ENCODE data around the gene PKDCC. TPM values are rescaled to one million over a fixed set of nuclear protein-coding genes. Genes with fewer than 3 reads are reported as not detected.

The PKDCC gene
- total and polyA plus RNA-seq, 2 donors, result 172 to 247 TPM

- 63% methylated on average over 16 of the region's 16 CpGs for WGBS
- H3K4me1 ChIP-seq (ENCODE audit: insufficient read depth), result no peaks in the 10 kb centered on the region
- no peaks in the 10 kb centered on the region for H3K36me3 ChIP-seq (ENCODE audit: insufficient read depth)
- H3K27ac ChIP-seq (ENCODE audit: low read depth), result no peak overlapping the region
- no peak overlapping the region for H3K4me3 ChIP-seq (ENCODE audit: low read depth, low read length)
- DNase-seq (ENCODE audit: extremely low spot score), result no peak
These were observed 41.6 kb downstream of the PKDCC start for GRCh38 chr2:42089340-42089925.

- Histone ChIP-seq H3K27ac (ENCODE audit: low read depth) (no peak overlapping the region), H3K36me3 (ENCODE audit: insufficient read depth) (no peaks in the 10 kb centered on the region), H3K4me3 (ENCODE audit: low read depth, low read length) (no peak overlapping the region), H3K4me1 (ENCODE audit: insufficient read depth) (no peaks in the 10 kb centered on the region)
- DNase-seq (ENCODE audit: extremely low spot score), result no peak
- 97% methylated on average over 5 of the region's 5 CpGs for WGBS
These were observed 42.4 kb downstream of the PKDCC start for GRCh38 chr2:42090216-42090615.

GRCh38 chr2:42091671-42092070 is 43.9 kb downstream of the PKDCC start:
- no peak overlapping the region for H3K4me3 ChIP-seq (ENCODE audit: low read depth, low read length)
- DNase-seq (ENCODE audit: extremely low spot score), result no peak
- WGBS, result 71% methylated on average over 3 of the region's 3 CpGs
- no peaks in the 10 kb centered on the region for H3K4me1 ChIP-seq (ENCODE audit: insufficient read depth)
- H3K36me3 ChIP-seq (ENCODE audit: insufficient read depth), result no peaks in the 10 kb centered on the region
- H3K27ac ChIP-seq (ENCODE audit: low read depth), result no peak overlapping the region

- Histone ChIP-seq H3K36me3 (ENCODE audit: insufficient read depth) (no peaks in the 10 kb centered on the region), H3K4me3 (ENCODE audit: low read depth, low read length) (no peak overlapping the region)
- WGBS, result 43% methylated on average over 7 of the region's 7 CpGs
These were observed 44.5 kb downstream of the PKDCC start for GRCh38 chr2:42092084-42092996.

GRCh38 chr2:42094114-42094513 is 46.3 kb downstream of the PKDCC start:
- Histone ChIP-seq H3K4me3 (ENCODE audit: low read depth, low read length) (no peak overlapping the region), H3K27ac (ENCODE audit: low read depth) (no peak overlapping the region), H3K36me3 (ENCODE audit: insufficient read depth) (no peaks in the 10 kb centered on the region), H3K4me1 (ENCODE audit: insufficient read depth) (no peaks in the 10 kb centered on the region)
- no peak for DNase-seq (ENCODE audit: extremely low spot score)

More at GRCh38 chr2:42092084-42092996, 44.5 kb downstream of the PKDCC start:
- DNase-seq (ENCODE audit: extremely low spot score), result no peak
- no peaks in the 10 kb centered on the region for H3K4me1 ChIP-seq (ENCODE audit: insufficient read depth)
- H3K27ac ChIP-seq (ENCODE audit: low read depth), result no peak overlapping the region

GRCh38 chr2:42095923-42096408 is 48.1 kb downstream of the PKDCC start:
- Histone ChIP-seq H3K4me3 (ENCODE audit: low read depth, low read length) (no peak overlapping the region), H3K27ac (ENCODE audit: low read depth) (no peak overlapping the region), H3K36me3 (ENCODE audit: insufficient read depth) (no peaks in the 10 kb centered on the region), H3K4me1 (ENCODE audit: insufficient read depth) (no peaks in the 10 kb centered on the region)
- WGBS, result 44% methylated on average over 2 of the region's 2 CpGs
- no peak for DNase-seq (ENCODE audit: extremely low spot score)

- no peaks in the 10 kb centered on the region for H3K4me1 ChIP-seq (ENCODE audit: insufficient read depth)
- H3K27ac ChIP-seq (ENCODE audit: low read depth), result no peak overlapping the region
- 82% methylated on average over 10 of the region's 10 CpGs for WGBS
- H3K36me3 ChIP-seq (ENCODE audit: insufficient read depth), result no peaks in the 10 kb centered on the region
- no peak for DNase-seq (ENCODE audit: extremely low spot score)
- H3K4me3 ChIP-seq (ENCODE audit: low read depth, low read length), result no peak overlapping the region
These were observed 49.2 kb downstream of the PKDCC start for GRCh38 chr2:42096869-42097591.

- H3K36me3 ChIP-seq (ENCODE audit: insufficient read depth), result no peaks in the 10 kb centered on the region
- H3K4me3 ChIP-seq (ENCODE audit: low read depth, low read length), result no peak overlapping the region
- 61% methylated on average over 9 of the region's 9 CpGs for WGBS
- DNase-seq (ENCODE audit: extremely low spot score), result no peak
- H3K27ac ChIP-seq (ENCODE audit: low read depth), result no peak overlapping the region
- H3K4me1 ChIP-seq (ENCODE audit: insufficient read depth), result no peaks in the 10 kb centered on the region
These were observed 51.0 kb downstream of the PKDCC start for GRCh38 chr2:42098571-42099437.

- no peak overlapping the region for H3K4me3 ChIP-seq (ENCODE audit: low read depth, low read length)
- whole genome bisulfite sequencing, result 94% methylated on average over 6 of the region's 6 CpGs
- no peak overlapping the region for H3K27ac ChIP-seq (ENCODE audit: low read depth)
- DNase-seq (ENCODE audit: extremely low spot score), result no peak
- H3K36me3 ChIP-seq (ENCODE audit: insufficient read depth), result no peaks in the 10 kb centered on the region
- H3K4me1 ChIP-seq (ENCODE audit: insufficient read depth), result no peaks in the 10 kb centered on the region
These were observed 51.8 kb downstream of the PKDCC start for GRCh38 chr2:42099438-42100173.

GRCh38 chr2:42100683-42101205 is 52.9 kb downstream of the PKDCC start:
- Histone ChIP-seq H3K27ac (ENCODE audit: low read depth) (peak overlapping the region; percentile 51), H3K36me3 (ENCODE audit: insufficient read depth) (no peaks in the 10 kb centered on the region), H3K4me1 (ENCODE audit: insufficient read depth) (no peaks in the 10 kb centered on the region), H3K4me3 (ENCODE audit: low read depth, low read length) (no peak overlapping the region)
- no peak for DNase-seq (ENCODE audit: extremely low spot score)
- 83% methylated on average over 20 of the region's 20 CpGs for WGBS

GRCh38 chr2:42101206-42102023 is 53.6 kb downstream of the PKDCC start:
- no peaks in the 10 kb centered on the region for H3K36me3 ChIP-seq (ENCODE audit: insufficient read depth)
- H3K27ac ChIP-seq (ENCODE audit: low read depth), result peak overlapping the region; percentile 79
- DNase-seq (ENCODE audit: extremely low spot score), result no peak
- no peaks in the 10 kb centered on the region for H3K4me1 ChIP-seq (ENCODE audit: insufficient read depth)
- peak overlapping the region; percentile 42 for H3K4me3 ChIP-seq (ENCODE audit: low read depth, low read length)
- WGBS, result 10% methylated on average over 77 of the region's 77 CpGs
